Measurements from ENCODE around the gene GLRX5. TPM values are rescaled to one million over a fixed set of nuclear protein-coding genes. Genes with fewer than 3 reads are reported as not detected.

GLRX5 gene
- total RNA-seq, 1 experiment from 2014 or later: 62.2 TPM

- Mint-ChIP-seq H3K27me3 (ENCODE audit: low read depth) (peaks cover 11% of the 10 kb centered on the region), H3K9me3 (no peaks in the 10 kb centered on the region), H3K27ac (no peak overlapping the region), H3K36me3 (ENCODE audit: insufficient read depth in 1 of 3, low read depth in 3 of 3) (no peaks in the 10 kb centered on the region), H3K4me3 (no peak overlapping the region), H3K4me1 (no peaks in the 10 kb centered on the region)
- Histone ChIP-seq H3K14ac (ENCODE audit: insufficient read depth, low read length) (no peak overlapping the region), H3K23me2 (ENCODE audit: insufficient read length, low read depth, low read length, poor library complexity, severe bottlenecking) (no peaks in the 10 kb centered on the region), H3K4me2 (ENCODE audit: insufficient read depth, insufficient read length, low read length) (no peak overlapping the region), H4K91ac (ENCODE audit: insufficient read length, low read depth, low read length) (no peak overlapping the region), H2BK20ac (ENCODE audit: low read depth, low read length, poor library complexity, severe bottlenecking) (no peak overlapping the region), H2BK120ac (ENCODE audit: low read depth, low read length, poor library complexity, severe bottlenecking) (no peak overlapping the region), H3K79me1 (ENCODE audit: insufficient read depth, low read depth, low read length, poor library complexity, severe bottlenecking) (no peaks in the 10 kb centered on the region), H3K9ac (ENCODE audit: extremely low read depth, insufficient read length, low read length) (no peak overlapping the region), H4K5ac (ENCODE audit: insufficient read length, low read depth, low read length) (no peak overlapping the region), H3K27me3 (ENCODE audit: insufficient read depth, low read length) (no peaks in the 10 kb centered on the region), H3K79me2 (ENCODE audit: insufficient read depth, low read length) (no peaks in the 10 kb centered on the region), H3K4ac (ENCODE audit: low read depth, low read length) (no peak overlapping the region), H3K27ac (ENCODE audit: insufficient read length, low read depth, low read length) (no peak overlapping the region), H3K56ac (ENCODE audit: insufficient read length, low read depth, low read length) (no peak overlapping the region), H2BK5ac (ENCODE audit: insufficient read length, low read length) (no peak overlapping the region), H2BK12ac (ENCODE audit: insufficient read length, low read depth, low read length) (no peak overlapping the region), H4K20me1 (ENCODE audit: control insufficient read depth, insufficient read depth, insufficient read length) (no peaks in the 10 kb centered on the region), H2AFZ (ENCODE audit: low read length) (no peak overlapping the region), H4K8ac (replicated peaks; ENCODE audit: insufficient read length, low read depth, low read length) (no peak overlapping the region), H3K23ac (ENCODE audit: insufficient read length, low read depth, low read length) (no peak overlapping the region), H3K9me3 (ENCODE audit: control insufficient read depth, low read depth, low read length) (no peaks in the 10 kb centered on the region), H2BK15ac (ENCODE audit: low read depth, low read length) (no peak overlapping the region), H3K4me1 (ENCODE audit: insufficient read depth, low read length) (no peaks in the 10 kb centered on the region), H3K18ac (ENCODE audit: insufficient read length, low read depth, low read length) (no peak overlapping the region), H3T11ph (ENCODE audit: low read length) (no peak overlapping the region), H2AK5ac (ENCODE audit: insufficient read length, low read length) (no peak overlapping the region)
- WGBS (ENCODE audit: extremely low coverage, insufficient read length, low lambda C conversion rate): no CpG with 5 or more reads among the region's 8 CpGs
- no peak for DNase-seq
- no peak for TF ChIP-seq CTCF (conservative IDR thresholded peaks at IDR 0.05)
Observed at GRCh38 chr14:95507174-95507573, 27.7 kb upstream of the GLRX5 start.
